Measurements from ENCODE around the gene MRPS23. TPM values are rescaled to one million over a fixed set of nuclear protein-coding genes. Genes with fewer than 3 reads are reported as not detected.

MRPS23 gene
- 27.7 TPM for total RNA-seq

DNA sequence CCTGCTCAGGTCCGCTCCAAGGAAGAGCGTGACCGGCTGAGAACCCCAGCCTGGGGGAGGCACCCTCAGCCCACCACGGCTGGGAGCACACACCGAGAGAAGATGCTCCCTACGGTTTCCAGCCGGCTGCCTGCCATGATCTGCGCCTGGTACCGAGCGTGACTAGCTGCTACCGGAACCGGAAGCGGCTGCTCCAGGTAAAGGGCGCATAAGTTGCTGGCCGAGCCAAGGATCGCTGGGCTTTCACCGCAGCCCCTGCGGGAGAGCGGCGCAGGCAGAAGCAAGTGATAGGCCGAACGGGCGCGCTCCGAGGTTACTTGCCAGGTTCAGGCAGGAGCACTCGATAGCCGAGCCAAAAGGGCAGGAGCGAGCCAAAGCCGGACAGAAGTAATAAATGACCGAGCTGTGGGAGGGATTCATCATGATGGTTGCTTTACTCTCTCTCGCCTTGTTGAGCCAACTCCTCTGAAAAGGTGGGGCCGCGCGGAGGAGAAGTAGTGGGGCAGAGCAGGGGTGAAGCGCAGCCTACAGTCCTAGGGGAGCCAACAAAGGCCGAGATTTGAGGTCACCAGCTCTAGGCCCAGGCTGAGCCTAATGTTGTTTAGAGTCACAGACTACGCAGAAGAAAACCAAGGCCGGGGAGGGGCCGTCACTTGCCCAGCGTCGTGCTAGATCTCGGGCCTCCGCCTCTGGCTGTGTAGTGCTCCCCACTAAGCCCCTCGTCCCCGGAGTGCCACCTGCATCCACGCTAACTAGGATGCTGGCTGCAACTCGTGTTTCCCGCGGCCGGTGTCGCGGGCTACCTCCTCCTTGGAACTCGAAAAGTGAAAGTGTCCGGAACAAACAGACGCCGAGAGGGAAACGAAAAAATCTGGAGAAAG is at the start of gene MRPS23:
Gene MRPS23 (minus strand): TSS at position 171 of the 881 bp plus-strand sequence. CDS start 34 bp downstream, at position 137.

Small RNA genes lying within 50 kb of the gene (small RNA-seq; reads per million reads assigned to genes)
- not detected for gene RN7SKP94

Other genes with a start within 250 kb of the MRPS23 start
- not detected for gene CCDC182, start 104.7 kb downstream of the MRPS23 start, total RNA-seq
- 21.2 TPM for gene CUEDC1, start 105.4 kb upstream of the MRPS23 start, total RNA-seq
- gene VEZF1, start 138.2 kb upstream of the MRPS23 start, total RNA-seq, result 67.6 TPM
- 283 TPM for gene SRSF1, start 157.2 kb upstream of the MRPS23 start, total RNA-seq
- gene DYNLL2, start 233.4 kb upstream of the MRPS23 start, total RNA-seq, result 66.9 TPM

Measured in diencephalon (tissue), 1 donor.